ENCODE results near the gene TGFB3.

The TGFB3 gene

GRCh38 chr14:75960231-75960630 lies 21.6 kb downstream of the TGFB3 start:
- H3K4me3 ChIP-seq (ENCODE audit: low read depth, low read length) = no peak overlapping the region
- TF ChIP-seq CTCF (IDR thresholded peaks at IDR 0.05; ENCODE audit: low read depth, low read length) = no peak

GRCh38 chr14:75959031-75959430 lies 22.8 kb downstream of the TGFB3 start:
- no peak for TF ChIP-seq CTCF (IDR thresholded peaks at IDR 0.05; ENCODE audit: low read depth, low read length)

GRCh38 chr14:75952489-75952888 lies 29.3 kb downstream of the TGFB3 start:
- no peak overlapping the region for H3K4me3 ChIP-seq (ENCODE audit: low read depth, low read length)
- no peak for TF ChIP-seq CTCF (IDR thresholded peaks at IDR 0.05; ENCODE audit: low read depth, low read length)

More at GRCh38 chr14:75959031-75959430, 22.8 kb downstream of the TGFB3 start:
- no peak overlapping the region for H3K4me3 ChIP-seq (ENCODE audit: low read depth, low read length)

- no peak overlapping the region for H3K4me3 ChIP-seq (ENCODE audit: low read depth, low read length)
- TF ChIP-seq CTCF (IDR thresholded peaks at IDR 0.05; ENCODE audit: low read depth, low read length) = no peak
Measured at GRCh38 chr14:75946785-75947184, 35.0 kb downstream of the TGFB3 start.

- no peak for TF ChIP-seq CTCF (IDR thresholded peaks at IDR 0.05; ENCODE audit: low read depth, low read length)
- H3K4me3 ChIP-seq (ENCODE audit: low read depth, low read length) = no peak overlapping the region
Measured at GRCh38 chr14:75944607-75945241, 37.1 kb downstream of the TGFB3 start.

GRCh38 chr14:75941030-75941429 lies 40.8 kb downstream of the TGFB3 start:
- no peak for TF ChIP-seq CTCF (IDR thresholded peaks at IDR 0.05; ENCODE audit: low read depth, low read length)
- H3K4me3 ChIP-seq (ENCODE audit: low read depth, low read length) = no peak overlapping the region

GRCh38 chr14:75939200-75939599 lies 42.6 kb downstream of the TGFB3 start:
- no peak overlapping the region for H3K4me3 ChIP-seq (ENCODE audit: low read depth, low read length)
- TF ChIP-seq CTCF (IDR thresholded peaks at IDR 0.05; ENCODE audit: low read depth, low read length) = no peak
